Endothelial cell of umbilical vein (primary cell): Measurements from ENCODE around the gene ARMH1.

Source experiments
- CTCF ChIP-seq, 2 donors: IDR thresholded peaks; 1 replicate in 1 of 2; 2 replicates in 1 of 2; pipeline ENCODE4 v1.5.1; 2011; ENCODE audit warnings: low read length in 2 of 2, mild to moderate bottlenecking in 2 of 2, moderate library complexity in 2 of 2, control low read depth in 1 of 2, inconsistent platforms in 1 of 2, low read depth in 1 of 2; ENCODE audit not compliant: insufficient read depth in 1 of 2; ENCODE audit errors: extremely low read depth in 1 of 2
- EZH2 ChIP-seq: IDR thresholded peaks from 2 replicates; pipeline ENCODE4 v1.6.1; 2012; ENCODE audit warnings: borderline replicate concordance, low read depth, mild to moderate bottlenecking, moderate library complexity, low read length, inconsistent platforms; ENCODE audit not compliant: severe bottlenecking
- FOS ChIP-seq: IDR thresholded peaks from 2 replicates; pipeline ENCODE4 v1.6.1; 2011; ENCODE audit warnings: mild to moderate bottlenecking, low read length, moderate library complexity, borderline replicate concordance; ENCODE audit not compliant: insufficient read depth
- MAX ChIP-seq: IDR thresholded peaks from 2 replicates; pipeline ENCODE4 v1.6.1; 2011; ENCODE audit not compliant: insufficient read depth, insufficient read length
- MYC ChIP-seq: IDR thresholded peaks from one replicate; pipeline ENCODE4 v1.6.1; 2011; ENCODE audit warnings: mild to moderate bottlenecking, low read depth, low read length
- POLR2A ChIP-seq: IDR thresholded peaks from 2 replicates; pipeline ENCODE4 v1.6.1; 2012; ENCODE audit warnings: low read depth, mild to moderate bottlenecking, control low read depth, low read length
- POLR2AphosphoS5 ChIP-seq: IDR thresholded peaks from 2 replicates; pipeline ENCODE4 v1.6.1; 2012; ENCODE audit warnings: low read depth, mild to moderate bottlenecking, control low read depth, low read length, moderate library complexity; ENCODE audit not compliant: insufficient read depth

- TF ChIP-seq POLR2A, result no peak
- TF ChIP-seq MAX, result no peak
- no peak for TF ChIP-seq EZH2
- TF ChIP-seq CTCF (IDR thresholded peaks at IDR 0.05; ENCODE audit: extremely low read depth in 1 of 2, insufficient read depth in 1 of 2, low read depth in 1 of 2, low read length in 2 of 2), result no peak
- TF ChIP-seq POLR2AphosphoS5, result no peak
- TF ChIP-seq MYC, result no peak
- no peak for TF ChIP-seq FOS
Measured at GRCh38 chr1:44747878-44748277, 73.4 kb downstream of the ARMH1 start.
